Right forelimb (tissue), 1 donor: Measurements from ENCODE around the gene SLC2A6.
A peak's percentile ranks its signal among the peaks of the same experiment; 100 is the strongest.

ENCODE experiments used
- DNase-seq: peaks from one replicate; pipeline ENCODE4 v3.0.0-alpha.2; 2018

Gene SLC2A6

DNA sequence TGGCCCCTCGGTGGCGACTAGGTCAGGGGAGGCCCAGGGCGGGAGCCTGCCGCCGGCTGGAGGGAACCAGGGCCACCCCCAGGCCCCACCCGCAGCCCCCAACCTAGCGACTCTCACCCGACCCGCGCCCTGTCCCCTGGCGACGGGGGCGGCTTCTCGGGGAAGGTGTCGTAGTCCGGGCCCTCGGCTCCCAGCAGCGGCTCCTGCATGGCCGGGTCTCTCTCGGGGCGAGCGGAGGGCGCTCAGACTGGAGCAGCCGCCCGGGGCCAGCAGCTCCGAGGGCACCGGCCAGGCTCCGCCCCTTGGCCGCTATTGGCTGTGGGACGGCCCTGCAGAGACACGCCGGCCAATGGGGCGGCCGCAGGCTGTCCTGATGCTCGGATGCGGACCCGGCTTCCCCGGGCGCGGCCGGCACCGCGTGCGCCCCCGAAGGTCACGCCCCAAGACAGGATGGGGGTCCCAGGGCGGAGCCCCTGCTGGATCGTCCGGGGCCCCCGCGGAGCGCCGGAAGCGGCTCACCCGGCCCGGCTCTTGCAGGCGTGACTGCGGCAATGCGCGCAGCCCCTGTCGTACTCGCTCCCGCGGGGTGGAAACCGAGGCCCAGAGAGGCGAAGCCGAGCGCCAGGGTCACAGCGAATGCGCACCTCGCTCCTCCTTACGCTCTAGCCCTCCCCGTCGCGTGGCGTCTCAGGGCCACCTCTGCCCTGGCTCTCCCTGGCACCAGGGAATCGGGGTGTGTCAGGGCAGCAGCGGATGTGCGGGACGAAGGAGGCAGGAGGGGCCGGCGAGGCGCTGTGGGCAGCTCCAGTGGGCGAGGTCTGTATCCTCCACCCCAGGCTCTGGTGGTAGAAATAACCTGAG, at the start of gene SLC2A6:
TSS of gene SLC2A6 (minus strand) at position 249 of the 861 bp plus-strand sequence. CDS start at position 209, 40 bp downstream.
- DNase-seq, result peak; percentile 85

DNA sequence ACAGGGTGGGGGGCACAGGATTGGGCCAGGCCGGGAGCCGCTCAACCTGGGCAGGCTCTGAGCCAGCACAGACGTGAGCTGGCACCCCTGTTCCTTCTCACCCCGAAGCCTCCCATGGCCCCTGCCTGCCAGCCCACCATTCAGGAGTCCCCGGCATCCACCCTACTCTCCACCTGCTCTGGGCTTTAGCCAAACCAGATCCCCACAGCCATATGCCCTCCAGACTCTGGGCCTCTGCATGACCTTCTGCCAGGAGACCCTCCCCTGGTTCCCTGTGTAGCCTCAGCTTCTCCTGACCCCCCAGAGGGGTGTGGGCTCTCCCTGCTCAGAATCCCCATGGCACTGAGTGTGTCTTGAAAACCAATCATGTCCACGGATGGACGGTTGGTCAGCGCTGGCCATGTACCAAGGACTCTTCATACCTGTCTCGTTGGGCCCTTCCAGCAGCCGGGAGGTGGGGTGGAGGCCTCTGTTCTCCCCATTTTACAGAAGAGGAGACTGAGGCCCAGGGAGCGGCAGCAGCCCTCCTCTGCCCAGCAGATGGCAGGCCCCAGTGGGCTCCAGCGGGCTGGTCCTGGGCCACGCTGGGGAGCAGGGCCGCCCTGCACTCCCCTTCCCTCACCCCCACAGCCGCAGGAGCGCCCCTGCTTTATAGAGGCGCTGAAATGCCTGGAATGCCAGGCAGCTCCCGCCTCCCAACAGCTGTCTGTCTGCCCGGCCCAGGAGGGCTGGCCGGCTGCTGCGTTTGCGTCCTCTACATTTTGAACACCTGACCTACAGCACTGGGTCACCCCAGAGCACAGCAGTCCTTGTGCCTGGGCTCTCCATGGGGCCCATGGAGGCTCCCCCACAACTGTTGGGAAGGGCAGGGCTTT, 49.3 kb upstream of the SLC2A6 start:
- no peak for DNase-seq

GRCh38 chr9:133527444-133527920, 48.6 kb upstream of the SLC2A6 start:
- peak; percentile 83 for DNase-seq

- no peak for DNase-seq
Observed at GRCh38 chr9:133526721-133527321, 47.9 kb upstream of the SLC2A6 start.

GRCh38 chr9:133525677-133526076, 46.8 kb upstream of the SLC2A6 start:
- DNase-seq, result no peak

DNA sequence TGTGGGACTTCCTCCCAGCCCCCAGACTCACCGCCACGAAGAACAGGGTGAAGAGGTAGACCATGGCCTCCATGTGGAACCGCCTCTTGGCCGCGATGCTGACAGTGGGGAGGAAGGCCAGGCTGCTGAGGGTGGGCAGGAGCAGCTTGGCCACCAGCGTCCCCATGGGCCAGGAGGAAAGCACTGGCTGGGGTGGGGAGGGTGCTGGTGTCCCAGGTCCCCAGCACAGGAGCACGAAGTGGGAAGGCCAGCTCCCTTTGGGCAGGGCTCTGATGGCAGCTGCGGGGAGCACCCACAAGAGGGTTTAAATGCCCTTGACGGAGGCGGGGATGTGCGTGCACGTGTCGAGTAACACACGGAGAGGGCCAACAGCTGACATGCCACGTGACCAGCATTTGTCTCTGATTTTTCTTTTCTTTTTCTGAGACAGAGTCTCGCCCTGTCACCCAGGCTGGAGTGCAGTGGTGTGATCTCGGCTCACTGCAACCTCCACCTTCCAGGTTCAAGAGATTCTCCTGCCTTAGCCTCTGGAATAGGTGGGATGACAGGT, 45.9 kb upstream of the SLC2A6 start, which contains the start of gene MYMK:
TSS of gene MYMK (minus strand) at position 281 of the 550 bp plus-strand sequence. CDS start at position 166, 115 bp downstream.
- DNase-seq, result no peak

GRCh38 chr9:133524146-133524545, 45.2 kb upstream of the SLC2A6 start:
- no peak for DNase-seq

DNA sequence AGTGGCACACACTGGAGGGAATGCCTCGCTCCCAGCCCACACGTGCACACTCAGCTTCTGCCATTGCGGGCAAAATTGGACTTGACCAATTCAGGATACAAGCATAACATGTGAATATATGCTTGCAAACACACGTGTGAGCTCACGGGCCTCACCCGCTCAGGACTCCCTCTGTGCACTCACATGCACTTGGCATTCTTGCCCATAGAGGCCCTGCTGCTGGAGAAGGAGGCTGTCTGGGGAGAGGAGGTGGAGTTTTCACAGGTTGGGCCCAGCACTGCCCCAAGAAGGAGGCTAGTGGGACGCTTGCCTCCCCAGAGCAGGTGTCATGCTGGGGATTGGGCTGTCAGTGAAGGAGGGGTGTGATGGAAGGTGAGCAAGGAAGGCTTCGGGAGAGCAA, 44.2 kb upstream of the SLC2A6 start:
- DNase-seq, result no peak

GRCh38 chr9:133522073-133522910, 43.4 kb upstream of the SLC2A6 start:
- no peak for DNase-seq

GRCh38 chr9:133521122-133522072, 42.5 kb upstream of the SLC2A6 start:
- DNase-seq, result no peak

DNA sequence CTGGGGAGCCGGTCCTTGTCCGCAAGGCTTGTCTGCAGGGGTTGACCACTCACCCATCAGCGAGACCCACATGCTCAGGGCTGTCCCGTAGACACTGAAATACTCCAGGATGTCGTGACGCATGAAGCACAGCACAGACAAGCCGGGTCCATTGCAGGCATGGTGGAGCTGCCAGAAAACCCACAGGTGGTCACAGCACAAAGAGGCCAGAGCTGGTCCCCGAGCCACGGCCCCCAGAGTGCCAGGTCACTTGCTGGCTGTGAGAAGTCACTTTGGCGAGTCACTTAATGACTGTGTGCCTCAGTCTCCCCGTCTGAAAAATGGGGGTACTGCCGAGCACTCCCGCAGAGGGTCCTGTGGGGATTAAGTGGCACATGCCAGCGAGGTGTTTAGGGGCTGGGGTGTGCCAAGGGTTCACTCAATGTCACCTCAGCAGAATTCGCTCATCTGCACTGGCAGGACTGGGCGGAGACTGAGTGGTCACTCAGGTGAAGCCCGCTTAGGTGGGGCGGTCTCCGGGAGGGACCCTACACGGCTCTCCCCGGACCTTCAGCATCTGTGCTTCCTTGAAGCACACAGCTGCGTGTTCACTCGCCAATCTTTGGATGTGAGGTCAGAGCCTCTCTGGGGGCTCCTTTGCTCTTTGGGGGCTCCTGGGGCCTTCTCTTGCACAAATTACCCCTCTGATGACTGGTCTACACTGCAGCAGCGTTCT, 41.4 kb upstream of the SLC2A6 start:
- DNase-seq, result no peak

GRCh38 chr9:133519693-133520092, 40.8 kb upstream of the SLC2A6 start:
- DNase-seq, result no peak

- no peak for DNase-seq
Observed at GRCh38 chr9:133518706-133519449, 40.0 kb upstream of the SLC2A6 start.

- DNase-seq, result no peak
Observed at GRCh38 chr9:133518200-133518599, 39.3 kb upstream of the SLC2A6 start.

- DNase-seq, result no peak
Observed at GRCh38 chr9:133517711-133518110, 38.8 kb upstream of the SLC2A6 start.

- DNase-seq, result no peak
Observed at GRCh38 chr9:133516961-133517350, 38.1 kb upstream of the SLC2A6 start.

DNA sequence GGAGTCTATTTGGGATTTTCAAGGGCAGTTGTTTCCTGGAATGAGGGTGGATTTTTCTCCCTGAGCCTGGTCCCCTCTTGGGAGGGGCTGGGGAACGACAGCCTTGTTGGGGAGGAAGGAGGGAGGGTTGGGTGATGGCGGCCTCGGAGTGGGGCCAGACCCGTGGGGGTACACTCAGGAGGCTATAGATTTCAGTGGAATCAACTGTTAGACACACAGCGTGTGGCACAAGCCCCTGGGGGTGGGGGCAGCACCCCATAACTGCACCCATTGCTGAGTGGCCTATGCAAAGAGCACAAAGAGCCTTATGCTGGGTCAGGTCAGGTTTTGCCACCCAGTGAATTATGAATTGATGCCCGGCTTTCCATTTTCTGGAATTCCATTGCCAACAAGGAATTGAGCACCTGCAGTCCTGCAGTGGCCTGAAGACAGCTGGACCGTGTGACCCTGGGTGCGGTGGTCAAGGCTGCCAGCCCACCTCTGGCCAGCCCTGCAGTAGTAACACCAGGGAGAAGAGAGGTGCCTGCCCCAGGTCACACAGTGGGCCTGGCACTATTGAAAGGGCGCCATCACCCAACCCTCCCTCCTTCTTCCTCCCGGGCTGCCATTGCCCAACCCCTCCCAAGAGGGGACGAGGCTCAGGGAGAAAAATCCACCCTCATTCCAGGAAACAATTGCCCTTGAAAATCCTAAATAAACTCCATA, 37.5 kb upstream of the SLC2A6 start:
- DNase-seq, result no peak

GRCh38 chr9:133515615-133516255, 36.8 kb upstream of the SLC2A6 start:
- no peak for DNase-seq
